ENCODE data around the gene CCDC149. TPM values are rescaled to one million over a fixed set of nuclear protein-coding genes. Genes with fewer than 3 reads are reported as not detected.

Gene CCDC149
- total and polyA plus RNA-seq, 2 of the 8 experiments (the other 6 are each of a cell fraction or from before 2014, with no cell fraction given) = 2.2 to 5.6 TPM

GRCh38 chr4:24770667-24771066, 142.2 kb downstream of the CCDC149 start:
- peak overlapping the region; percentile 51; the same call in 1 of the 2 replicates for H2BK12ac ChIP-seq (ENCODE audit: low read depth, low read length)
- no peaks in the 10 kb centered on the region for H4K20me1 ChIP-seq (replicated peaks in 1 of 2; ENCODE audit: control insufficient read depth in 1 of 2, insufficient read depth in 2 of 2, low read length in 2 of 2)
- H2BK20ac ChIP-seq (ENCODE audit: low read length) = no peak overlapping the region
- H2BK120ac ChIP-seq (replicated peaks; ENCODE audit: low read depth, low read length) = no peak overlapping the region
- H3K9ac ChIP-seq (replicated peaks in 1 of 4; ENCODE audit: extremely low read depth in 1 of 4, low read depth in 3 of 4, low read length in 3 of 4) = no peak overlapping the region
- H3K79me1 ChIP-seq (ENCODE audit: low read depth, low read length) = no peaks in the 10 kb centered on the region
- CTCF ChIA-PET (ENCODE audit: partially characterized antibody) = interaction anchor here (0.6 to 1.2 kb wide), 6 partner anchors 12 to 293 kb away, joined by 3 to 6 read pairs (median 3); no protein-coding TSS in a partner anchor
- no peaks in the 10 kb centered on the region for H3K36me3 ChIP-seq (ENCODE audit: control insufficient read depth in 2 of 4, insufficient read depth in 4 of 4, low read length in 3 of 4)
- H3K27me3 ChIP-seq (replicated peaks in 1 of 4; ENCODE audit: control insufficient read depth in 3 of 4, extremely low read depth in 1 of 4, insufficient read depth in 3 of 4, low read length in 3 of 4) = no peaks in the 10 kb centered on the region
- FAIRE-seq = no peak
- POLR2A ChIA-PET (ENCODE audit: partially characterized antibody) = no interaction called here
- H3K4me1 ChIP-seq (replicated peaks in 1 of 4; ENCODE audit: control insufficient read depth in 3 of 4, insufficient read depth in 4 of 4, low read length in 3 of 4) = peaks cover 0 to 4% (median 2%) of the 10 kb centered on the region in 4 experiments; a peak in 2 of 7 replicates
- H2BK5ac ChIP-seq (ENCODE audit: low read depth, low read length) = no peak overlapping the region
- no peak overlapping the region for H3K23ac ChIP-seq (ENCODE audit: insufficient read length)
- no peaks in the 10 kb centered on the region for H3K9me3 ChIP-seq (ENCODE audit: insufficient read depth in 2 of 2, low read depth in 1 of 2, low read length in 1 of 2)
- no peak overlapping the region for H2AFZ ChIP-seq (ENCODE audit: low read length)
- H2AK5ac ChIP-seq (ENCODE audit: low read depth, low read length) = no peak overlapping the region
- no peak overlapping the region for H3K4me2 ChIP-seq (ENCODE audit: insufficient read depth in 1 of 2, low read depth in 2 of 2, low read length in 2 of 2)
- no peaks in the 10 kb centered on the region for H3K23me2 ChIP-seq (ENCODE audit: low read depth, low read length)
- H4K5ac ChIP-seq (ENCODE audit: insufficient read length, low read depth, low read length) = no peak overlapping the region
- H2BK15ac ChIP-seq (ENCODE audit: low read length) = no peak overlapping the region
- H3K14ac ChIP-seq (ENCODE audit: insufficient read length) = no peak overlapping the region
- no peak overlapping the region for H3K18ac ChIP-seq (ENCODE audit: extremely low read depth, low read length)
- H4K91ac ChIP-seq (replicated peaks; ENCODE audit: insufficient read length, low read length) = no peak overlapping the region
- H4K8ac ChIP-seq (ENCODE audit: extremely low read depth, insufficient read depth, low read length) = no peak overlapping the region
- H3K56ac ChIP-seq (replicated peaks; ENCODE audit: insufficient read length, low read depth, low read length) = no peak overlapping the region
- 82% methylated on average over 4 of the region's 4 CpGs; no CpG with 5 or more reads in 1 of the 2 experiments for WGBS, 2 experiments (ENCODE audit: extremely low coverage in 1 of 2, insufficient coverage in 1 of 2, insufficient read length in 1 of 2, insufficient replicate concordance in 2 of 2, low coverage in 1 of 2, low lambda C conversion rate in 2 of 2, missing lambda C conversion rate in 1 of 2)
- H3K79me2 ChIP-seq (ENCODE audit: control insufficient read depth in 1 of 2, insufficient read depth in 2 of 2, low read length in 2 of 2) = no peaks in the 10 kb centered on the region
- DNase-seq (ENCODE audit: low read depth in 1 of 2, low spot score in 2 of 2) = no peak
- H3K27ac ChIP-seq (ENCODE audit: low read depth, low read length) = no peak overlapping the region
- H3K4me3 ChIP-seq (ENCODE audit: extremely low read depth in 1 of 4, insufficient read depth in 2 of 4, low read depth in 3 of 4, low read length in 4 of 4) = no peak overlapping the region
- no peak overlapping the region for H3K4ac ChIP-seq (replicated peaks; ENCODE audit: insufficient read length, low read depth, low read length)
- TF ChIP-seq EGR1 (IDR thresholded peaks at IDR 0.05; ENCODE audit: borderline replicate concordance, low read depth, low read length) (no peak), MAFK (IDR thresholded peaks at IDR 0.05; ENCODE audit: low read depth, low read length) (no peak), TBP (IDR thresholded peaks at IDR 0.05; ENCODE audit: low read depth, low read length) (no peak), PHF8 (conservative IDR thresholded peaks at IDR 0.05; ENCODE audit: low read depth, low read length) (no peak), HDAC2 (IDR thresholded peaks at IDR 0.05; ENCODE audit: borderline replicate concordance in 1 of 2, low read depth in 2 of 2, low read length in 2 of 2) (no peak), NANOG (IDR thresholded peaks at IDR 0.05; ENCODE audit: insufficient read depth, low read depth, low read length, poor library complexity, severe bottlenecking) (no peak), RAD21 (IDR thresholded peaks at IDR 0.05 in 1 of 2, conservative IDR thresholded peaks at IDR 0.05 in 1 of 2; ENCODE audit: low read depth in 2 of 2, low read length in 2 of 2) (no peak), KDM5A (IDR thresholded peaks at IDR 0.05; ENCODE audit: low read length) (no peak), POLR2AphosphoS5 (IDR thresholded peaks at IDR 0.05; ENCODE audit: low read depth, low read length) (no peak), ATF2 (IDR thresholded peaks at IDR 0.05; ENCODE audit: low read length) (no peak), EP300 (IDR thresholded peaks at IDR 0.05; ENCODE audit: borderline replicate concordance in 1 of 2, low read depth in 2 of 2, low read length in 2 of 2) (no peak), BRCA1 (IDR thresholded peaks at IDR 0.05; ENCODE audit: low read depth, low read length) (no peak)
